ENCODE data around the gene WWOX.

The WWOX gene

DNA sequence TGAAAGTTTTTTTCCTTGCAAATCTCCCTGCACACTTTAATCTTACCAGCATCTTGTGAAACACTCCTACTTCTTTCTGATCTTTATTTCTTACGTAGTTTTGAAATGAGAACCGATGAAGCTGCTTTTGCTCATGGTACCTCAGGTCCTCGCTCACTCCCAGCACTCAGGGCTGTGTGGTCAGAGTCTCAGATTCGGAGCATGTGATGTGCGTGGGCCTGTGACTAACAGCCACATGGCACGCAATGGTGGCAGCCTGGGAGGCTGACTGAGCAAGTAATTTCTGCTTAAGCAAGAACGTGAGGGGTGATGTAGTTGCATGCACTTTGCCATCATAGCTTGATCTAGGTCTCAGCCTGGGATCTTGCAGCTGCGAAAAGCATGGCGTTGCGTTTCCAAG, 876.8 kb downstream of the WWOX start:
- Histone ChIP-seq H3F3A (ENCODE audit: insufficient read depth, low read length) (no peaks in the 10 kb centered on the region), H3K9ac (ENCODE audit: low read length) (no peak overlapping the region), H3K36me3 (replicated peaks; ENCODE audit: insufficient read depth, low read length) (no peaks in the 10 kb centered on the region), H3K27me3 (replicated peaks; ENCODE audit: insufficient read depth, low read length) (no peaks in the 10 kb centered on the region), H3K4me3 (ENCODE audit: low read length) (no peak overlapping the region), H3K9me2 (replicated peaks; ENCODE audit: insufficient read depth, low read length) (no peaks in the 10 kb centered on the region), H2AFZ (ENCODE audit: low read length) (no peak overlapping the region), H3K9me3 (replicated peaks; ENCODE audit: insufficient read depth, low read length) (no peaks in the 10 kb centered on the region), H3K4me1 (ENCODE audit: low read length) (no peaks in the 10 kb centered on the region), H3K79me2 (ENCODE audit: low read length) (no peaks in the 10 kb centered on the region), H4K20me1 (ENCODE audit: insufficient read depth, low read length) (no peaks in the 10 kb centered on the region), H3K4me2 (ENCODE audit: low read depth, low read length) (no peak overlapping the region), H3K27ac (ENCODE audit: low read length) (no peak overlapping the region)
- TF ChIP-seq EZH2phosphoT487 (IDR thresholded peaks at IDR 0.05; ENCODE audit: low read length) (no peak), EZH2 (optimal IDR thresholded peaks at IDR 0.05; ENCODE audit: low read depth, low read length) (no peak)
- no peak for DNase-seq

DNA sequence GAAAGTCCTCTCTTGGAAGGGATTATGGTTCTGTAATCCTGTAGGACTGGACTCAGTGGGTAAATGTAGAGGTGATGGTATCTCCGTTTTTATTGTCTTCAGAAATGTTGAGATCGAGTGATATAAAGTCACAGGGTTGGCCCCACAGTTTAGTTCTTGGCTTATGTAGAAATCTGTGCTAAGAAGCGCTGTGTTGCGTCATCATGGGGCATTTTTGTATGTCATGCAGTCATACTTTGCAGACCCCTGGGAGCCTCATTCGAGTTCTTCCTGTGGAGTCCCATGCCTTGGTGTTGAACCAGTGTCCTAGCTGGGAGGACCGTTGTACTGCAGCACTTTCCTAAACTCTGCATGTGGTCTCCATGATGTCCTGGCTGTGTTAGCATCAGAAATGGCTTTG, 881.4 kb downstream of the WWOX start:
- no peak for DNase-seq
- no peaks in the 10 kb centered on the region for H4K20me1 ChIP-seq (ENCODE audit: insufficient read depth, low read length)
- H2AFZ ChIP-seq (ENCODE audit: low read length): no peak overlapping the region
- H3K27me3 ChIP-seq (replicated peaks; ENCODE audit: insufficient read depth, low read length): no peaks in the 10 kb centered on the region
- TF ChIP-seq, protein P1, sequence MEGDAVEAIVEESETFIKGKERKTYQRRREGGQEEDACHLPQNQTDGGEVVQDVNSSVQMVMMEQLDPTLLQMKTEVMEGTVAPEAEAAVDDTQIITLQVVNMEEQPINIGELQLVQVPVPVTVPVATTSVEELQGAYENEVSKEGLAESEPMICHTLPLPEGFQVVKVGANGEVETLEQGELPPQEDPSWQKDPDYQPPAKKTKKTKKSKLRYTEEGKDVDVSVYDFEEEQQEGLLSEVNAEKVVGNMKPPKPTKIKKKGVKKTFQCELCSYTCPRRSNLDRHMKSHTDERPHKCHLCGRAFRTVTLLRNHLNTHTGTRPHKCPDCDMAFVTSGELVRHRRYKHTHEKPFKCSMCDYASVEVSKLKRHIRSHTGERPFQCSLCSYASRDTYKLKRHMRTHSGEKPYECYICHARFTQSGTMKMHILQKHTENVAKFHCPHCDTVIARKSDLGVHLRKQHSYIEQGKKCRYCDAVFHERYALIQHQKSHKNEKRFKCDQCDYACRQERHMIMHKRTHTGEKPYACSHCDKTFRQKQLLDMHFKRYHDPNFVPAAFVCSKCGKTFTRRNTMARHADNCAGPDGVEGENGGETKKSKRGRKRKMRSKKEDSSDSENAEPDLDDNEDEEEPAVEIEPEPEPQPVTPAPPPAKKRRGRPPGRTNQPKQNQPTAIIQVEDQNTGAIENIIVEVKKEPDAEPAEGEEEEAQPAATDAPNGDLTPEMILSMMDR (IDR thresholded peaks at IDR 0.05; ENCODE audit: low read length): no peak
- TF ChIP-seq EZH2 (optimal IDR thresholded peaks at IDR 0.05; ENCODE audit: low read depth, low read length) (no peak), EZH2phosphoT487 (IDR thresholded peaks at IDR 0.05; ENCODE audit: low read length) (no peak)
- H3K36me3 ChIP-seq (replicated peaks; ENCODE audit: insufficient read depth, low read length): no peaks in the 10 kb centered on the region
- H3K9me2 ChIP-seq (replicated peaks; ENCODE audit: insufficient read depth, low read length): no peaks in the 10 kb centered on the region
- no peak overlapping the region for H3K4me3 ChIP-seq (ENCODE audit: low read length)
- H3K27ac ChIP-seq (ENCODE audit: low read length): no peak overlapping the region
- H3K4me2 ChIP-seq (ENCODE audit: low read depth, low read length): no peak overlapping the region
- no peaks in the 10 kb centered on the region for H3K9me3 ChIP-seq (replicated peaks; ENCODE audit: insufficient read depth, low read length)
- H3K4me1 ChIP-seq (ENCODE audit: low read length): no peaks in the 10 kb centered on the region
- no peaks in the 10 kb centered on the region for H3F3A ChIP-seq (ENCODE audit: insufficient read depth, low read length)
- H3K79me2 ChIP-seq (ENCODE audit: low read length): no peaks in the 10 kb centered on the region
- H3K9ac ChIP-seq (ENCODE audit: low read length): no peak overlapping the region

DNA sequence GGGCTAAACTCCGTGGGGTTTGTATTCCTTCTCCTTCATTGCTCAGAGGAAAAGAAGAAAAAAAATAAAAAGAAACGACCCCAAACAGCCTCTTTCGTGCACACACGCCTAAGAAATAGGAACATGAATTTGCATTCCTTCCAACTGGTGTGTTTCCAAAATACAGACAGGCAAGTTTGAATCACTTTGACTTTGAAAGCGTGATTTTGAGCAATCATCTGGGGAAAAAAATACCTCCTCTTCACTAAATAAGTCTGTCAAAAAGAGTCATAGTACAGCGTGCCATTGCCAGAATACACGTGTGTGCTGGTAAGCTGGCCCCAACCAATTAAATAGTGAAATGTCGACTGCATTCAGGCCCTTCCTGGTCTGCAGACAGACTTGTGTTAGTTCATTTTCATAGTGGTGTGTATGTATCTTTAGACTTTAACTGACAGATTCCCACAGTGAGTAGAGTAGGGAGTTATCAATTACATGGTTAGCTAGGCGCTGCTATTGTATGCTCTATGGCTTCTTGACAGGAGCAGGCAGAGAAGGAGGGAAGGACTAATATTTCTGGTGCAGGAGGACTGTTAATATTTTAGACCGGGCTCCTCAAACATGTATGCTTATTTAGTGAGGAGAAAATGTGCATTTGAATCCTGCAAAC, 882.8 kb downstream of the WWOX start:
- no peaks in the 10 kb centered on the region for H3F3A ChIP-seq (ENCODE audit: insufficient read depth, low read length)
- no peak overlapping the region for H3K4me3 ChIP-seq (ENCODE audit: low read length)
- no peak for DNase-seq
- no peaks in the 10 kb centered on the region for H3K27me3 ChIP-seq (replicated peaks; ENCODE audit: insufficient read depth, low read length)
- H3K9ac ChIP-seq (ENCODE audit: low read length): no peak overlapping the region
- H4K20me1 ChIP-seq (ENCODE audit: insufficient read depth, low read length): no peaks in the 10 kb centered on the region
- H3K9me2 ChIP-seq (replicated peaks; ENCODE audit: insufficient read depth, low read length): no peaks in the 10 kb centered on the region
- no peaks in the 10 kb centered on the region for H3K79me2 ChIP-seq (ENCODE audit: low read length)
- H3K4me1 ChIP-seq (ENCODE audit: low read length): no peaks in the 10 kb centered on the region
- H3K27ac ChIP-seq (ENCODE audit: low read length): no peak overlapping the region
- H3K4me2 ChIP-seq (ENCODE audit: low read depth, low read length): no peak overlapping the region
- TF ChIP-seq EZH2 (optimal IDR thresholded peaks at IDR 0.05; ENCODE audit: low read depth, low read length): no peak
- no peak for TF ChIP-seq EZH2phosphoT487 (IDR thresholded peaks at IDR 0.05; ENCODE audit: low read length)
- TF ChIP-seq, protein P1 (IDR thresholded peaks at IDR 0.05; ENCODE audit: low read length): no peak
- H3K9me3 ChIP-seq (replicated peaks; ENCODE audit: insufficient read depth, low read length): no peaks in the 10 kb centered on the region
- H2AFZ ChIP-seq (ENCODE audit: low read length): no peak overlapping the region
- no peaks in the 10 kb centered on the region for H3K36me3 ChIP-seq (replicated peaks; ENCODE audit: insufficient read depth, low read length)

DNA sequence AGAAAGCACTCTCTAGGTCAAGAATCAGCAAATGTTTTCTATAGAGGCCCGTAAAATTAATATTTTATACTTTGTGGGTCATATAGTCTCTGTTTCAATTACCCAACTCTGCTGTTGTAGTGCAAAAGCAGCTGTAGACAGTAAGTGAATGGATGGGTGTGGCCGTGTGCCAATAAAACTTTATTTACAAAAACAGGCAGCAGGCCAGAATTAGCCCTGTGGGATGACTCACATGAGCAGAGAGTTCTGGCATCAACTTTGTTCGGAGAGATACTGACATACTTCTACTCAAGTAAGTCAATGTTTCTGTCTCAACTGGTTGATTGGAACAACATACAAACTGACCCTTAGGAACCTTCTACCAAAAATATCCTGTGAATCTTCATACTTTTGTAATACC, 884.9 kb downstream of the WWOX start:
- Histone ChIP-seq H2AFZ (ENCODE audit: low read length) (no peak overlapping the region), H3K4me3 (ENCODE audit: low read length) (no peak overlapping the region), H3K9ac (ENCODE audit: low read length) (no peak overlapping the region), H3K36me3 (replicated peaks; ENCODE audit: insufficient read depth, low read length) (no peaks in the 10 kb centered on the region), H3K27ac (ENCODE audit: low read length) (no peak overlapping the region), H3F3A (ENCODE audit: insufficient read depth, low read length) (no peaks in the 10 kb centered on the region), H3K4me2 (ENCODE audit: low read depth, low read length) (no peak overlapping the region), H3K9me2 (replicated peaks; ENCODE audit: insufficient read depth, low read length) (no peaks in the 10 kb centered on the region), H3K9me3 (replicated peaks; ENCODE audit: insufficient read depth, low read length) (no peaks in the 10 kb centered on the region), H3K4me1 (ENCODE audit: low read length) (no peaks in the 10 kb centered on the region), H3K27me3 (replicated peaks; ENCODE audit: insufficient read depth, low read length) (no peaks in the 10 kb centered on the region), H3K79me2 (ENCODE audit: low read length) (no peaks in the 10 kb centered on the region), H4K20me1 (ENCODE audit: insufficient read depth, low read length) (no peaks in the 10 kb centered on the region)
- DNase-seq: no peak
- no peak for TF ChIP-seq EZH2 (optimal IDR thresholded peaks at IDR 0.05; ENCODE audit: low read depth, low read length)

All from MM.1S (cell line).